HG03575 (cell line): ENCODE measurements around the gene MAU2.
"Not testable (repeated sequence)": the region's sequence is repeated elsewhere in the genome, so short reads cannot be mapped to it uniquely, and the experiment has no call there.

Experiments
- ATAC-seq: cut with Tn5 transposase; IDR thresholded peaks from one replicate; pipeline ENCODE4 v1.9.1; 2021; ENCODE audit not compliant: unreplicated experiment, insufficient number of reproducible peaks, low FRiP score; ENCODE audit errors: extremely low read depth

The MAU2 gene

GRCh38 chr19:19341026-19341425, 20.4 kb downstream of the MAU2 start:
- ATAC-seq: no peak

GRCh38 chr19:19342086-19343015, 21.7 kb downstream of the MAU2 start:
- ATAC-seq: no peak

- ATAC-seq: no peak
These were observed 22.4 kb downstream of the MAU2 start for GRCh38 chr19:19343016-19343362.

- no peak for ATAC-seq
These were observed 23.1 kb downstream of the MAU2 start for GRCh38 chr19:19343762-19344161.

DNA sequence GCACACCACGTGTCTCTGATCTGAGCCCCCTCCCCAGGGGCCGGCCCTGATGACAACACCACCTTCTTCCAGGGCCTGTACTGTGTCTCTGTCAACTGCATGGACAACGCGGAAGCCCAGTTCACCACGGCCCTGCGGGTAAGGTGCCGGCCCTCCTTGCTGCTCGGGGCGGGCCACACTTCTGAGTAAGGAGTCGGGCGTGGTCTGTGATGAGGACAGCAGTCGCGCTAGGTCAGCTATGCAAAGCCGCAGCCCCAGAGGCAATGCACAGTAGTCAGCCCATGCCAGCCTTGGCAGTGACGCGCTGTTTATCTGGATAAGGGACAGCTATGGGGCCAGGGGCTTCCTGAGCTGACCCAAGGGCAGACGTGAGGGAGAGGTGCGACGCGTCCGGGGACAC, 24.6 kb downstream of the MAU2 start:
- ATAC-seq: no peak

GRCh38 chr19:19345970-19346369, 25.3 kb downstream of the MAU2 start:
- no peak for ATAC-seq

DNA sequence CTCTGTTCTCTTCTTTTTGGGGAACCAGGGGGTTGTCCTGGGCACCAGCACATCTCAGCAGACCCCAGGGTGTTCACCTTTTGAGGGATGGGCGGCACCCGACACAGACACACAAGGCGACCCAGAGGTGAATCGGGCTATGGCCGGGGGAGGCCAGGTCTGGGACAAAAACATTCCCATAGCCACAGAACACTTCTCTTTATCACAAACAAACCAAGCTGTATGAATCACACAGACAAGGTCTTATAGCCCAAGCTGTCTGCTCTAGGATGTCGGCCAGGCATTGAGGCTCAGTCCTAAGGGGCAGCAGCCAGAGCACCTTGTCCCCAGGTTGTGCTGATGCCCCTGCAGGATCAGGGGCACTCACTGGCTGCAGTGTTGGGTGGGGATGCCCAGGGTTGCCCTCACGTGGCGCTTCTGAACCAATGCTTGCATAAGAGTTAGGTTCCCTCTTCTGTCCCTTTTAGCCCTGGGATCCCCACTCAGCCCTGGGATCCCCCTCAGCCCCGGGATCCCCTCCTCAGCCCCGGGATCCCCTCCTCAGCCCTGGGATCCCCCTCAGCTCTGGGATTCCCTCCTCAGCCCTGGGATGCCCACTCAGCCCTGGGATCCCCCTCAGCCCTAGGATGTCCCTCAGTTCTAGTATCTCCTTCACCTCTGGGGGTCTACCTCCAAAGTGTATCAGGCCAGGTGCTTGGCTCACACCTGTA, 26.9 kb downstream of the MAU2 start:
- no peak for ATAC-seq

DNA sequence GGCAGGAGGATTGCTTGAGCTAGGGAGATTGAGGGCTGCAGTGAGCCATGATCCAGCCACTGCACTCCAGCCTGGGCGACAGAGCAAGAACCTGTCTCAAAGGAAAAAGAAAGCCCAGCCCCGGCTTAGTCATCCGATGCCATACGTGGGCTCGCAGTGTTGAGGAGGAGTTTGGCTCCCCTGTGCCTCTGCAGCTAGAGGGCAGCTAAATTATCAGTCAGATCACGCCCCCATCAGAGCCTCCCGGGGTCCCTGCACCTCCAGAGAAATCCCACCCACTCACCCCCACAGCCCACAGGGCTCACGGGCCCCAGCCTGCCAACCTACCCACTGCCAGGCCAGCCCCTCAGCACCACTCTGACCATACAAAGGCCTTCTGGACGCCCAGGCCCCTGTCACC, 27.6 kb downstream of the MAU2 start:
- no peak for ATAC-seq

GRCh38 chr19:19349365-19349764, 28.7 kb downstream of the MAU2 start:
- no peak for ATAC-seq

GRCh38 chr19:19350756-19351155, 30.1 kb downstream of the MAU2 start:
- not testable (repeated sequence) for ATAC-seq

DNA sequence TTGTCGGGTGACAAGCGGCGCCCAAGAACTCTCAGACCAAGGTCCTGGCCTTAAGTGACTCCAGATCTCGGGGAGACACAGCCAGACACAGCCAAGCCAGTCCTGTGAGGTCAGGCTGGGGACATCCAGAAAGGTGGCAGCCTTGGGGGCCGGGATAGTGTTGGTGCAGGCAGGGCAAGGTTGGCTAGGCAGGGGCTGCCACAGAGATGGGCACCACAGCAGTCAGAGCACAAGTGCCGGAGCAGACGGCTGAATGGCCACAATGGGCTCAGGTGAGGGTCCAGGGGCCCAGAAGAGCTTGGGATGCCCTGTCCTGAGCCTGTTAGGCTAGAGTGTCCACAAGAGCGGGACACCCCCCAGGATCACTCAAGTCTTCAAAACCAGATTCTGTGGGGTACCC, 32.2 kb downstream of the MAU2 start:
- no peak for ATAC-seq

DNA sequence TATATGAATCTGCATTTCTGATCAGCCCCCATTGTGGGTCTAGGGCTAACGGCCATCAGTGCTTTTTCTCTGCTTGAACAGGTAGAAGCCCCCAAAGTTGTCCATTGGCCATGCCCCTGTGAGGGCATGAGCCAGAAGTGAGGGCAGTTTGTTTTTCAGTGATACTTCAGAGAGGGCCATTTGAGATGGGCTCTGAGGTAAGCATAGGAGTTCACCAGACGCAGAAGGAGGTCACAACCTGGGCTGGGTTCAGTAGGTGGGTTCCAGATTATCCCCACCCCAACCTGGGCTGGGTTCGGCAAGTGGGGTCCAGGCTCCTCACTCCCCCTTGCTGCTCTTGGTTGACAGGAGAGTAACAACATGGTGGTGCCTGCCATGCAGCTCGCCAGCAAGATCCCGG, 33.4 kb downstream of the MAU2 start:
- ATAC-seq: no peak

GRCh38 chr19:19354932-19355331, 34.3 kb downstream of the MAU2 start:
- no peak for ATAC-seq

DNA sequence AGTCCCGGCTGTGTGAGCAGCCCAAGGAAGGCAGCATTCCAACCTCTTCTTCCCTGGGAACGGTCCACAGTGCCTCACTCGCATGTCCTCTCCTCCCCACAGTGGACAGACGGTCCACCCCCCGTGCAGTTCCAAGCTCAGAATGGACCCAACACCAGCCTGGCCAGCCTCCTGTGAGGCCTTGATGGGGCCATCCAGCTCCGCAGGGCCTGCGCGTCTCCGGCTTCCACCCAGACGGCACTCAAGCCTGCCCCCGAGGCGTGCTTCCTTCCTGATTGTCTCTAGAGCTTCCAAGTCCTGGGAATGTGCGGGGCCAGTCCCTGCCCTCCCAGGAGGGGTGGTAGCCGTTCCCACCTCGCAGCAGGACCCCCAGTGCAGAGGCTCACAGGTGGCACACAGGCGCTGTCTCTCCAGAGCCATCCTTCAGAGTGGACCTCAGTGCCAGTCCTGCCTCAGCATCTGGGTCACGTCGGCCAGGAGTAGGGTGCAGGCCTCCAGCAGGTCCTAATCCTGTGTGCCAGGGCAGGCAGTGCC, 35.0 kb downstream of the MAU2 start:
- no peak for ATAC-seq

DNA sequence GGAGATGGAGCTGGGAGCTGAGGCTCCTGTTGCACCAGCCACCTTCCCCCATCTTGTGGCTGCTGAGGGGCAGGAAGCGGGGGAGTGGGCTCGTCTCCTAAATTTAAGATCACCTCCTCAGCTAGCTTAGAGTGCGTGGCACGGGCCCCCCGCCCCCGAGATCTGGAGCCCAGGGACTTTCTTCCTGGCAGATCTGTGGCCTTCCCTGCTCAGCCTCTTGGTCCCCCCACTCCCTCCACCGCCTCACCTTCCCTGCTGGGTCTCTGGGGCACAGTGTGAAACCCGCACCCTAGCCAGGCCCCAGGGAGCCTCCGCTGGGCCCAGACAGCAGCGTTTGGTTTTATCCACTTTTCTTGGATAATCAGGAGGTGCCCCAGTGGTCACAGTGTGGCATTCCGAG, 35.9 kb downstream of the MAU2 start:
- ATAC-seq: no peak

DNA sequence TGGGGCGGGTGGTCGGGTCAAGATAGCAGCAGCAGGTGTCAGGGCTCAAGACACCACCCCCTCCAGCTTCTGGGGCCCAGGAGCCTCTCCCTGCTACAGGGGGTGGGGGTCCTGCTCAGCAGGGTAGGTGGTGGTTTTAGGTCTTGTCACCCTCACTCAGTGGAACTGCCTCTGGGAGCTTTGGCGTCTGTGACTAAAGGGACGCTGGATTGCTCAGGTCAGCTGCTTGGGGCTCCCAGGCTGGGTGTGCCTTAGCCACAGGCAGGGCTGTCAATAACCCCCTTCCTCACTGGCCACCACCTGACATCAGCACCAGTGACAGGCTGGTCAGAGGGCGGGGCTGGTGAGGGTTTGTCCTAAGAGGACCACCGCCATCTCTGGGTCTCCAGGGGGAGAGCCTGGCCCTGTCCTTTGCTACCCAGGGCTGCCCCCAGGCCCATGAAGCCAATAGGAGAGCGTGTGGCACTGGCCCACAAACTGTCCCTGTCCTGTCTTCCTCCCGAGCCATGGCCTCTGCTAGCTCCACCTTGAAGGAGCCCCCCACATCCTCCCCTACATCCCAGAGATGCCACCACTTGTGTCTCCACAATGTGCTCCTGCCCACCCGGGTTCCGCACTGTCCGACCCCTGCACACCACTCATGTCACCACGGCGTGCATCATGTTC, 36.4 kb downstream of the MAU2 start:
- ATAC-seq: no peak

- no peak for ATAC-seq
These were observed 40.5 kb downstream of the MAU2 start for GRCh38 chr19:19361075-19361594.

DNA sequence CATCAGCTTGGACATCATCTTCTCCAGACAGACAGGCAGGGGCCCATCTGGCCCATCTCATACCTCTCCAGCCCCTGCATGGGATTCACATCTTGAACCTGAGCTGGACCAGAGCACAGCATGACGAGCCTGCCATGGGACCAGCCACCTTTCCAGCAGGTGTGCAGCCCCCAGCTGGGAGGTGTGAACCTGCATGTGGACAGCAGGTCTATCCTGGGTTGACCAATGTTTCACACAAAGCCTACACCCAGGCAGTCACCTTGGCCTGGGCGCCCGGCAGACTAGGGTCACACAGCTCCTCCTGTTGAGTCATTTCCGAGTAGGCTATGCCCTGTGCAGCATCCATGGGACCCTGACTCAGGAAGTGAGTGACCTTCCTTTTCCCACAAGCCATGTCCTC, 41.4 kb downstream of the MAU2 start:
- no peak for ATAC-seq
